ENCODE data around the gene GSE1.

GRCh38 chr16:85615014-85615851 is 2.1 kb downstream of the GSE1 start:
- TF ChIP-seq CTCF (IDR thresholded peaks at IDR 0.05) (no peak), HMGXB4 (CRISPR knock-in tag; IDR thresholded peaks at IDR 0.05) (no peak), STAT6 (CRISPR knock-in tag; conservative IDR thresholded peaks at IDR 0.05; ENCODE audit: low read depth) (no peak), ATF3 (CRISPR knock-in tag; conservative IDR thresholded peaks at IDR 0.05) (no peak), TP53 (CRISPR knock-in tag; IDR thresholded peaks at IDR 0.05) (no peak), SP1 (CRISPR knock-in tag; conservative IDR thresholded peaks at IDR 0.05) (peak; percentile 40; the same call in 1 of the 2 replicates), USF1 (CRISPR knock-in tag; IDR thresholded peaks at IDR 0.05) (no peak)
